Esophagus squamous epithelium (tissue), 5 donors: ENCODE results near the gene BOLA1. TPM values are rescaled to one million over a fixed set of nuclear protein-coding genes. Genes with fewer than 3 reads are reported as not detected.
A peak's percentile ranks its signal among the peaks of the same experiment; 100 is the strongest.

Experiments
- DNase-seq: peaks from one replicate; lab custom pipeline; 2025; lab: John Stamatoyannopoulos, UW
- H3K27ac ChIP-seq, 4 donors: fragments of 200-600 bp; sonication (generic); one replicate each; pipeline ENCODE4 v1.5.1; 2016 to 2019; ENCODE audit warnings: mild to moderate bottlenecking in 1 of 4
- H3K27me3 ChIP-seq, 4 donors: fragments of 200-600 bp; sonication (generic); 1 replicate in 3 of 4; 2 replicates in 1 of 4; pipeline versions ENCODE4 v1.5.1 to v1.6.0; 2017 to 2021; ENCODE audit warnings: antibody characterized with exemption in 1 of 4
- H3K36me3 ChIP-seq, 3 donors: fragments of 200-600 bp; sonication (generic); one replicate each; pipeline ENCODE4 v1.5.1; 2016 to 2019
- H3K4me1 ChIP-seq, 3 donors: fragments of 200-600 bp; sonication (generic); one replicate each; pipeline ENCODE4 v1.5.1; 2017 to 2019
- H3K4me3 ChIP-seq, 4 donors: fragments of 200-600 bp; sonication (generic); 1 replicate in 3 of 4; 2 replicates in 1 of 4; pipeline ENCODE4 v1.5.1; 2016 to 2019; ENCODE audit warnings: mild to moderate bottlenecking in 2 of 4, moderate library complexity in 1 of 4
- H3K9me3 ChIP-seq, 3 donors: fragments of 200-600 bp; sonication (generic); one replicate each; pipeline ENCODE4 v1.5.1; 2016 to 2019
- POLR2A ChIP-seq, 4 donors: fragments of 450-650 bp; IDR thresholded peaks; one replicate each; pipeline ENCODE4 v1.6.1; 2017; ENCODE audit warnings: antibody characterized with exemption in 4 of 4, mild to moderate bottlenecking in 4 of 4, moderate library complexity in 3 of 4
- WGBS, 2 donors: methylation state at CpG; one replicate each; pipeline ENCODE4 v1.1.5; 2018; 5-methylcytosine and 5-hydroxymethylcytosine counted together
- intact Hi-C: fragments of 100-400 bp; cut with DNase I; formaldehyde crosslinking; loops from one replicate; pipeline ENCODE4 v1.15.0; 2022
- total RNA-seq, 4 donors: library from RNA; depleted of rRNA; stranded (reverse); fragments of >200 nt; gene quantifications; one replicate each; pipeline ENCODE4 v1.1.0, GENCODE V29; 2016
- TF ChIP-seq, protein P1 (sequence below), 6 experiments: fragments of 450-650 bp in 4 of 6; fragments of 200-600 bp in 2 of 6; sonication (generic) in 2 of 6; IDR thresholded peaks; one replicate each; pipeline ENCODE4 v1.5.1; 2016 to 2019; ENCODE audit warnings: antibody characterized with exemption in 6 of 6, mild to moderate bottlenecking in 4 of 6, moderate library complexity in 4 of 6
- donor health status: DM: yes; HTN: yes; CAD: no.

Gene BOLA1
- total RNA-seq, 4 donors from 2014 or later: 11.0 to 31.7 (median 23.4) TPM

DNA sequence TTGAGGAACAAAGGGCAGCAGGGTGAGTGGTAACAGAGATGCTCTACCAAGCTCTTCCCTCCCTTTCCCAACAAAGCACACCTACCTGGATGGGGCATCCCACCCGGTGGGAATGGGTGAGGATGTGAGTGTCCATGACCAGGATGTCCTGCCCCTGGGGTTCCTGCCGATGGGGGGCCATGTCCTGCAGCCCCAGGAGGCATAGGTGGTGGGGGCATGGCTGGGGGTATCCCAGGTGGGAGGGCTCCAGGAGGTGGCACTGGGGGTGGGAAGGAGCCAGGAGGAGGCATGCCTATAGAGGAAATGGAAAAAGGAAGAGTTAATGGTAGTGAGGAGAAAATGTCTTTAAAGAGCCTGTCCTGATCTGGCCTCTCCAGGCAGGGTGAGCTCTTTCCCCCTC lies 26.4 kb downstream of the BOLA1 start:
- no peak for DNase-seq
- no peaks in the 10 kb centered on the region for H3K27me3 ChIP-seq
- intact Hi-C loops: no loop called here
- H3K36me3 ChIP-seq: peaks cover 24 to 70% (median 38%) of the 10 kb centered on the region in 3 donors
- peaks cover 16 to 38% (median 21%) of the 10 kb centered on the region in 3 donors for H3K4me1 ChIP-seq
- peak overlapping the region in 1 of 4 donors; percentile 96 for H3K4me3 ChIP-seq
- TF ChIP-seq, protein P1, sequence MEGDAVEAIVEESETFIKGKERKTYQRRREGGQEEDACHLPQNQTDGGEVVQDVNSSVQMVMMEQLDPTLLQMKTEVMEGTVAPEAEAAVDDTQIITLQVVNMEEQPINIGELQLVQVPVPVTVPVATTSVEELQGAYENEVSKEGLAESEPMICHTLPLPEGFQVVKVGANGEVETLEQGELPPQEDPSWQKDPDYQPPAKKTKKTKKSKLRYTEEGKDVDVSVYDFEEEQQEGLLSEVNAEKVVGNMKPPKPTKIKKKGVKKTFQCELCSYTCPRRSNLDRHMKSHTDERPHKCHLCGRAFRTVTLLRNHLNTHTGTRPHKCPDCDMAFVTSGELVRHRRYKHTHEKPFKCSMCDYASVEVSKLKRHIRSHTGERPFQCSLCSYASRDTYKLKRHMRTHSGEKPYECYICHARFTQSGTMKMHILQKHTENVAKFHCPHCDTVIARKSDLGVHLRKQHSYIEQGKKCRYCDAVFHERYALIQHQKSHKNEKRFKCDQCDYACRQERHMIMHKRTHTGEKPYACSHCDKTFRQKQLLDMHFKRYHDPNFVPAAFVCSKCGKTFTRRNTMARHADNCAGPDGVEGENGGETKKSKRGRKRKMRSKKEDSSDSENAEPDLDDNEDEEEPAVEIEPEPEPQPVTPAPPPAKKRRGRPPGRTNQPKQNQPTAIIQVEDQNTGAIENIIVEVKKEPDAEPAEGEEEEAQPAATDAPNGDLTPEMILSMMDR (IDR thresholded peaks at IDR 0.05): no peak
- TF ChIP-seq POLR2A (IDR thresholded peaks at IDR 0.05): no peak
- WGBS, 2 donors: 60 to 89% methylated on average over 2 of the region's 2 CpGs
- H3K9me3 ChIP-seq: no peaks in the 10 kb centered on the region
- no peak overlapping the region for H3K27ac ChIP-seq

DNA sequence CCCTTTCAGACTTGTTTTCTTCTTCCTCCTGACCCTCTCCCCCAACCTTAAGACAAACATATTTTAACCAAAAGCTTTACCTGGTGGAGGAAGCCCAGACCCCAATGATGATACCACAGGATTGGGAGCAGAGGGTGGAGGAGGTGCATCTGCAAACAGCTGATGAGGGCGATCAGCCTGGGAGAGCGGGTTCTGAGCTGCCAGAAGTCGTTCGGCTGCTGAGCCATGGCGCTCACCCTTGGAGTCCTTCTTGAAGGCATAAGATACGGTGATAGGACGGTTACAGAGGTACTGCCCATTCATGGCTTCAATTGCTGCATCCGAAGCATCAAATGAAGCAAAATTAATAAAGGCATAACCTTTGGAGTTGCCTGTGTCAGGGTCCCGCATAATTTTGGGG lies 26.9 kb downstream of the BOLA1 start:
- Histone ChIP-seq H3K4me3 (peak overlapping the region in 2 of 4 donors; percentile 96), H3K4me1 (peaks cover 16 to 38% (median 21%) of the 10 kb centered on the region in 3 donors), H3K36me3 (peaks cover 24 to 76% (median 38%) of the 10 kb centered on the region in 3 donors), H3K9me3 (no peaks in the 10 kb centered on the region), H3K27ac (no peak overlapping the region), H3K27me3 (no peaks in the 10 kb centered on the region)
- no peak for DNase-seq
- TF ChIP-seq, protein P1 (IDR thresholded peaks at IDR 0.05): no peak
- TF ChIP-seq POLR2A (IDR thresholded peaks at IDR 0.05): no peak
- 85 to 88% methylated on average over 8 to 9 of the region's 9 CpGs for WGBS, 2 donors
- intact Hi-C loops: no loop called here

DNA sequence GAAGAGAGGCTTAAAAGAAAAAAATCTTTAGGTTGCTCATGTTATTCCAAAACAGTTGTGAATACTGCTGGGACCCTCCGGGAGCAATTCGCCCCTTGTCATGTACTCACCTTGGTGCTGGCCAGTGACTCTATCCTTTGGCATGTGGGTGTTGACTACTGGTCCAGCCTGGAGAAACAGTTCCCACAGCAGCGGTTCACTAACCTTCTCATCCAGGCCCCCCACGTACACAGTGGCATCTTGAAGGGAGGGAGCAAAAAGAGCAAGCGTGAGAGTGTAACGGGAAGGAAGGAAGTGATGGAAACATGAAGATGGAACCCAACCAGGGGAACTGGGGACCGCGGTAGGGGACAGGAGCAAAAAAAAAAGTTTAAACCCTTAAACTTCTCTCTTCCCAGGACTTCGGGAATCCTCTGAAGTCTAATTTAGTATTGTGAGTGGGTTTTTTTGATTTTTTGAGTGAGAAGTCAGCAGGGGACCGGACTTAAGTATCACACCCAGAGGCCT lies 27.7 kb downstream of the BOLA1 start:
- peak overlapping the region; percentile 73 to 96 (median 94) for H3K4me3 ChIP-seq
- peaks cover 16 to 38% (median 21%) of the 10 kb centered on the region in 3 donors for H3K4me1 ChIP-seq
- no peak for TF ChIP-seq POLR2A (IDR thresholded peaks at IDR 0.05)
- TF ChIP-seq, protein P1 (IDR thresholded peaks at IDR 0.05): no peak
- intact Hi-C loops: no loop called here
- peaks cover 24 to 76% (median 38%) of the 10 kb centered on the region in 3 donors for H3K36me3 ChIP-seq
- no peak for DNase-seq
- 1 to 3% methylated on average over 9 to 10 of the region's 10 CpGs for WGBS, 2 donors
- H3K27ac ChIP-seq: peak overlapping the region; percentile 95 to 99 (median 97)
- H3K27me3 ChIP-seq: no peaks in the 10 kb centered on the region
- H3K9me3 ChIP-seq: no peaks in the 10 kb centered on the region

DNA sequence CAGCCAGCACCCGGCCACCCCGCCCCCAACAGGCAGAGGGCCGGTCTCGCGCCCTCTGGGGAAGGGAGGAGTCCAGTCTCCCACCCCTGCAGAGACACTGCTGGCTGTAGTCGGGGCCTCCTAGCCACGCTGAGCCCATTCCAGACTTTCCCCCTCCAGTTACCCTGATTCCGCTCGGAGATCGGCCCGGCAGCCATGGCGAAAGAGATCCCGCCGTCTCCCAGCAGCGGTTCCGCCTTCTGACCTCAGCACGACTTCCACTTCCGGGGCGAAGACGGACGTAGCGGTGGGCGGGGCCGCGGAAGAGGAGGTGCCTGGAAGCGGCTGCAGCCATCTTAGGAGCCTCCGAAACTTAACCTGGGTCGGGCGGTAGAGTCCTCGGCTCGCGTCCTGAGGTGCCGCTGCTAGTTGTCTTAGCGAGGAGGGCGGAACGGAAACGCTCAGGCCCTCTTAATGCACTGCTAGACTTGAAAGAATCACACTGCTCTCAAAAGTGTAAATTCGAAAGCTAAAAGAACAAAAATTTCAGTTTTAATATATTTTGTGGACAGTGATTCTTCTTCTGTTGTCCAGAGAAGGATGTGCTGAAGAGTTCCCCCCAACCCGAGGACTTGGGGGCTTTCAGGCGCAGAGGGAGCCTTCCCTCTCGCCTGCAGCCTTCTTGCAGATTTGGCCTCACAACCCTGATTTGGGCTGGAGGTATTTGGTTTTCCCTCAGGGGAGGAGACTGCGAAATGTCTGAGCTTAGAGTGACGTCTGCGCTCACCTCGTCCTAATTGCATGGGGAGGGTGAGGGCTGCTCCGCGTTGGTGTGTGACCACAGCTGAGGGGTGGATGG lies 28.4 kb downstream of the BOLA1 start, which contains the start of gene SF3B4:
SF3B4 (minus strand) TSS at position 241 of the 838 bp plus-strand sequence; CDS start at position 197, 44 bp downstream.
- H3K9me3 ChIP-seq: no peaks in the 10 kb centered on the region
- peak; percentile 69 for DNase-seq
- H3K4me3 ChIP-seq: peak within 1 kb of the TSS; percentile 73 to 96 (median 94)
- 1% methylated on average over 16 to 19 of the region's 47 CpGs for WGBS, 2 donors
- H3K4me1 ChIP-seq: peaks cover 16 to 38% (median 21%) of the 10 kb centered on the region in 3 donors
- H3K27me3 ChIP-seq: no peaks in the 10 kb centered on the region
- peak within 1 kb of the TSS; percentile 95 to 99 (median 97) for H3K27ac ChIP-seq
- H3K36me3 ChIP-seq: peaks cover 24 to 76% (median 36%) of the 10 kb centered on the region in 3 donors
- TF ChIP-seq, protein P1 (IDR thresholded peaks at IDR 0.05): peak in 3 of 6 experiments; percentile 13 to 26 (median 20)
- peak in 3 of 4 donors; percentile 89 to 96 (median 91) for TF ChIP-seq POLR2A (IDR thresholded peaks at IDR 0.05)
- intact Hi-C loops: no loop called here

DNA sequence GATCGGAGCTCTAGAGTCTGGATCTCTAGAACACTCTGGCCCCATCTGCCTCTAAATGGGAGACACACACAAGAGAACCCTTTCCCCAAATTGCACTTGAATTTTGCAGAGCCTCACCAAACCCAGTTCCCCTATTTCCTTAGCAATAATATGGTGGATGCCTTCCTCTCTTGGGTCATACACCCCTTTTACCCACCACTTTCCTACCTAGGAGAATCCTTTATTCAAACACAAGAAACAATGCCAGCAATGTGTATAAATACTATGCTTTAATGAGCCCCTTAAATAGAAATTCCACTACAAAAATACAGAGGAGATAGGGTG lies 29.0 kb downstream of the BOLA1 start:
- intact Hi-C loops: no loop called here
- TF ChIP-seq POLR2A (IDR thresholded peaks at IDR 0.05): no peak
- TF ChIP-seq, protein P1 (IDR thresholded peaks at IDR 0.05): no peak

More for the DNA sequence above, 29.0 kb downstream of the BOLA1 start:
- peaks cover 20 to 76% (median 32%) of the 10 kb centered on the region in 3 donors for H3K36me3 ChIP-seq
- peak overlapping the region; percentile 95 to 99 (median 97) for H3K27ac ChIP-seq
- DNase-seq: no peak
- no peaks in the 10 kb centered on the region for H3K27me3 ChIP-seq
- no peaks in the 10 kb centered on the region for H3K9me3 ChIP-seq
- peaks cover 16 to 38% (median 21%) of the 10 kb centered on the region in 3 donors for H3K4me1 ChIP-seq
- H3K4me3 ChIP-seq: peak overlapping the region; percentile 73 to 96 (median 94)
- 0% methylated on average over 1 of the region's 1 CpG; no CpG with 5 or more reads in 1 of the 2 donors for WGBS, 2 donors
